ENCODE data around the gene APOBR.
"Not testable (repeated sequence)": the region's sequence is repeated elsewhere in the genome, so short reads cannot be mapped to it uniquely, and the experiment has no call there.

APOBR gene

GRCh38 chr16:28497861-28498599 is 3.6 kb downstream of the APOBR start:
- ChIA-PET CTCF (no interaction called here), POLR2A (no interaction called here)
- H3K4me3 ChIP-seq (ENCODE audit: low read depth, low read length), result no peak overlapping the region
- no peak for DNase-seq (ENCODE audit: low read depth, low spot score)
- TF ChIP-seq, protein P1, sequence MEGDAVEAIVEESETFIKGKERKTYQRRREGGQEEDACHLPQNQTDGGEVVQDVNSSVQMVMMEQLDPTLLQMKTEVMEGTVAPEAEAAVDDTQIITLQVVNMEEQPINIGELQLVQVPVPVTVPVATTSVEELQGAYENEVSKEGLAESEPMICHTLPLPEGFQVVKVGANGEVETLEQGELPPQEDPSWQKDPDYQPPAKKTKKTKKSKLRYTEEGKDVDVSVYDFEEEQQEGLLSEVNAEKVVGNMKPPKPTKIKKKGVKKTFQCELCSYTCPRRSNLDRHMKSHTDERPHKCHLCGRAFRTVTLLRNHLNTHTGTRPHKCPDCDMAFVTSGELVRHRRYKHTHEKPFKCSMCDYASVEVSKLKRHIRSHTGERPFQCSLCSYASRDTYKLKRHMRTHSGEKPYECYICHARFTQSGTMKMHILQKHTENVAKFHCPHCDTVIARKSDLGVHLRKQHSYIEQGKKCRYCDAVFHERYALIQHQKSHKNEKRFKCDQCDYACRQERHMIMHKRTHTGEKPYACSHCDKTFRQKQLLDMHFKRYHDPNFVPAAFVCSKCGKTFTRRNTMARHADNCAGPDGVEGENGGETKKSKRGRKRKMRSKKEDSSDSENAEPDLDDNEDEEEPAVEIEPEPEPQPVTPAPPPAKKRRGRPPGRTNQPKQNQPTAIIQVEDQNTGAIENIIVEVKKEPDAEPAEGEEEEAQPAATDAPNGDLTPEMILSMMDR (IDR thresholded peaks at IDR 0.05; ENCODE audit: insufficient read depth, low read length, missing control alignments), result no peak

DNA sequence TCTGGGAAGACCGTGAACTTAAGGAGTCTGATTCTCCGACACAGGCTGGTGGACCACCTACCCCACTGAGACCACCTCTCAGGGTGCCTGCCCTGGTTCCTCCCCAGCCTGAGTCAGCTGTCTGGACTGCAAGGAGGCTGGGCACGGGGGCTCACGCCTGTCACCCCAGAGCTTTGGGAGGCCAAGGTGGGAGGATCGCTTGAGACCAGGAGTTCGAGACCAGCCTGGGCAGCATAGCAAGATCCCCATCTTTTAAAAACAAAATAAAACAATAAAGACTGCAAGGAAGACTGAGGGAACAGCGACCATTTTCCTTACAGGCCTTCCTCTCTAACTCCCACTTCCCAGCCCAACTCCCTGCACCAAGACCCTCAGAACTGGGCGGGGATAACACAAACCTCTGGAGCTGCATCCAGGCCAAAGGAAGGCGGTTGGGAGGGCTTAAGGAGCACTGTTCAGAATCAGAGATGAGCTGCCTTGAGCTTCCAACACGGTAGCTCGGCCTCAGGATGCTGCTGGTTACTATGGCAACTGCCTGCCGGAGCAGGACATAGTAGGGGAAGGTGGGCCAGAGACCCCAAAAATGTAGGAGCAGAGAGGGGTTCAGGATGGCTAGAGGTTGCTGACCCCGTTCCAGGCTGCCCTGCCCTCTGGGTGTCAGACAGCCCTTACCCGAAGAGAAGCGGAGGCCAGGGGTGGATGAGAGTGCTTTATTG is 4.4 kb downstream of the APOBR start:
- H3K4me3 ChIP-seq (ENCODE audit: low read depth, low read length), result no peak overlapping the region
- ChIA-PET POLR2A (no interaction called here), CTCF (no interaction called here)
- no peak for DNase-seq (ENCODE audit: low read depth, low spot score)
- TF ChIP-seq, protein P1 (IDR thresholded peaks at IDR 0.05; ENCODE audit: insufficient read depth, low read length, missing control alignments), result no peak

DNA sequence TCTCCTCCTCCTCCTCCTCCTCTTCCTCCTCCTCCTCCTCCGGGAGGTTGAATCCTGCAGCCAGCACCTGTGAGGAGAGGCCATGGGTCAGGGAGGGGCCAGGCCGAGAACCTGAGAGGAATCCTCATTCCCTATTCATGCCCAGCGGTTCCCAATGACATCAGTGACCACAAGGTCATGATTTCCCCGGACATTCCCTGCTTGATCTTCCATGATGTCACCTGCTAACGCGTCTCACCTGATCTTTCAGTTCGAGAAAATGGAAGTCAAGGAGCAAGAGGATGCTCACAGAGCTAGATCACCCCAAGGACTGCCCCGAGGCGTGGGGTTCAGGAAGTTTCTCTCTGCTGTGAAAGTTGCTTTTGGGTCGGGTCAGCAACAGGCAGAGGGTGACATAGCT is 5.4 kb downstream of the APOBR start:
- CTCF ChIA-PET, result no interaction called here
- no peak for DNase-seq (ENCODE audit: low read depth, low spot score)
- H3K4me3 ChIP-seq (ENCODE audit: low read depth, low read length), result no peak overlapping the region
- TF ChIP-seq, protein P1 (IDR thresholded peaks at IDR 0.05; ENCODE audit: insufficient read depth, low read length, missing control alignments), result no peak
- POLR2A ChIA-PET, result no interaction called here

- POLR2A ChIA-PET, CTCF ChIA-PET: not testable (repeated sequence)
Observed at GRCh38 chr16:28500476-28501180, 6.2 kb downstream of the APOBR start.

GRCh38 chr16:28501258-28502232 is 7.1 kb downstream of the APOBR start:
- DNase-seq (ENCODE audit: low read depth, low spot score), result no peak
- no peak overlapping the region for H3K4me3 ChIP-seq (ENCODE audit: low read depth, low read length)
- POLR2A ChIA-PET, result no interaction called here
- CTCF ChIA-PET, result no interaction called here
- TF ChIP-seq, protein P1 (IDR thresholded peaks at IDR 0.05; ENCODE audit: insufficient read depth, low read length, missing control alignments), result no peak

More at GRCh38 chr16:28500476-28501180, 6.2 kb downstream of the APOBR start:
- not testable (repeated sequence) for H3K4me3 ChIP-seq (ENCODE audit: low read depth, low read length); DNase-seq (ENCODE audit: low read depth, low spot score)

GRCh38 chr16:28502290-28502689 is 7.8 kb downstream of the APOBR start:
- TF ChIP-seq, protein P1 (IDR thresholded peaks at IDR 0.05; ENCODE audit: insufficient read depth, low read length, missing control alignments), result no peak
- POLR2A ChIA-PET, result no interaction called here
- CTCF ChIA-PET, result no interaction called here
- H3K4me3 ChIP-seq (ENCODE audit: low read depth, low read length), result no peak overlapping the region
- DNase-seq (ENCODE audit: low read depth, low spot score), result no peak

Data from AG04449 (cell line).